Endothelial cell (in vitro differentiated cells): ENCODE data around the gene RAC3. TPM values are rescaled to one million over a fixed set of nuclear protein-coding genes. Genes with fewer than 3 reads are reported as not detected.

Source experiments
- DNase-seq: peaks from one replicate; pipeline ENCODE4 v3.0.0; 2021; ENCODE audit warnings: low spot score
- H3K27ac Mint-ChIP-seq: one replicate; pipeline ENCODE4 v1.8.0; 2021; ENCODE audit warnings: mixed read lengths, inconsistent platforms; ENCODE audit not compliant: unreplicated experiment
- H3K27me3 Mint-ChIP-seq: one replicate; pipeline ENCODE4 v1.8.0; 2021; ENCODE audit warnings: mild to moderate bottlenecking, moderate library complexity, mixed read lengths, inconsistent platforms; ENCODE audit not compliant: unreplicated experiment
- H3K36me3 Mint-ChIP-seq: one replicate; pipeline ENCODE4 v1.8.0; 2021; ENCODE audit warnings: mild to moderate bottlenecking, low read depth, mixed read lengths, inconsistent platforms; ENCODE audit not compliant: unreplicated experiment
- H3K4me1 Mint-ChIP-seq: one replicate; pipeline ENCODE4 v1.8.0; 2021; ENCODE audit warnings: mild to moderate bottlenecking, mixed read lengths, inconsistent platforms; ENCODE audit not compliant: unreplicated experiment
- H3K4me3 Mint-ChIP-seq: one replicate; pipeline ENCODE4 v1.8.0; 2021; ENCODE audit warnings: mild to moderate bottlenecking, mixed read lengths, inconsistent platforms; ENCODE audit not compliant: unreplicated experiment
- H3K9me3 Mint-ChIP-seq: one replicate; pipeline ENCODE4 v1.8.0; 2021; ENCODE audit warnings: mixed read lengths, inconsistent platforms; ENCODE audit not compliant: unreplicated experiment
- CTCF ChIP-seq: fragments of 200-600 bp; sonication (generic); IDR thresholded peaks from one replicate; pipeline ENCODE4 v1.5.0; 2021; ENCODE audit warnings: antibody characterized with exemption; ENCODE audit not compliant: unreplicated experiment
- total RNA-seq: library from RNA; stranded (reverse); fragmentation: NEBNext Ultra II Directional; extraction: Animal tissue kit (Norgen Biotek cat#: 25700); gene quantifications from one replicate; pipeline ENCODE4 v1.2.1, GENCODE V29; 2021; ENCODE audit not compliant: unreplicated experiment

RAC3 gene
- total RNA-seq, 1 donor from 2014 or later, result 24.0 TPM

DNA sequence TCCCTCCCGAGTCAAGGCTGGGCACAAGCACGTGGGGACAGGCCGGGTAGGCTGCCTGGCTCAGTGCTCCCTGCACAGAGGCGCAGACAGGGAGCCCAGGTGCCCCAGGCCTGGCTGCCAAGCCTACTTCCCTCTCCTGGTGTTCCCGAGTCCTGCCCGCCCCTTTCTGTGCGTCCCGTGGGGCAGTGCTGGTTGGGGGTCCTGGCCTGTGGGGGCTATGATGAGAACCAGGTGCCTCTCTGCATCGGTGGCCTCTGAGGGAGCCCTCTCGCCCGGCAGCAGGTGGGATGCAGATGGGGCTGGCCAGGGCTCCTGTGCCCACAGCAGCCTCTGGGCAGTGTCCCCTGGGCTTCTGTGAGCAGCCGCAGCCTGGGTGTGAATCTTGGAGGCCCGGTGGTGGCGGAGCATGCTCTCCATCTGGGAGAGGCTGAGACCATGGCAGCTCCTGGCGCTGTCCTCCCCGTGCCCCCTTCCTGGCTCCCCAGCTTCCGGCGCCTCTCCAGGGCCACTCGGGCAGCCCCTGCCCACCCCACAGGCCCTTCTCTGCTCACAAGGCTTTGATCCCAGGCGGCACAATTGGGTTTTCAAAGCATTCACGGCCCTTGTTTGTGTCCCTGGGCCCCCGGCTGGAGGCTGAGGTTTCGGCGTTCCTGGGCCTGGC is 16.0 kb upstream of the RAC3 start:
- Mint-ChIP-seq H3K36me3 (peaks cover 4% of the 10 kb centered on the region), H3K4me3 (no peak overlapping the region), H3K27ac (no peak overlapping the region), H3K27me3 (peaks cover 2% of the 10 kb centered on the region), H3K9me3 (no peaks in the 10 kb centered on the region), H3K4me1 (no peaks in the 10 kb centered on the region)
- DNase-seq, result no peak
- no peak for TF ChIP-seq CTCF

DNA sequence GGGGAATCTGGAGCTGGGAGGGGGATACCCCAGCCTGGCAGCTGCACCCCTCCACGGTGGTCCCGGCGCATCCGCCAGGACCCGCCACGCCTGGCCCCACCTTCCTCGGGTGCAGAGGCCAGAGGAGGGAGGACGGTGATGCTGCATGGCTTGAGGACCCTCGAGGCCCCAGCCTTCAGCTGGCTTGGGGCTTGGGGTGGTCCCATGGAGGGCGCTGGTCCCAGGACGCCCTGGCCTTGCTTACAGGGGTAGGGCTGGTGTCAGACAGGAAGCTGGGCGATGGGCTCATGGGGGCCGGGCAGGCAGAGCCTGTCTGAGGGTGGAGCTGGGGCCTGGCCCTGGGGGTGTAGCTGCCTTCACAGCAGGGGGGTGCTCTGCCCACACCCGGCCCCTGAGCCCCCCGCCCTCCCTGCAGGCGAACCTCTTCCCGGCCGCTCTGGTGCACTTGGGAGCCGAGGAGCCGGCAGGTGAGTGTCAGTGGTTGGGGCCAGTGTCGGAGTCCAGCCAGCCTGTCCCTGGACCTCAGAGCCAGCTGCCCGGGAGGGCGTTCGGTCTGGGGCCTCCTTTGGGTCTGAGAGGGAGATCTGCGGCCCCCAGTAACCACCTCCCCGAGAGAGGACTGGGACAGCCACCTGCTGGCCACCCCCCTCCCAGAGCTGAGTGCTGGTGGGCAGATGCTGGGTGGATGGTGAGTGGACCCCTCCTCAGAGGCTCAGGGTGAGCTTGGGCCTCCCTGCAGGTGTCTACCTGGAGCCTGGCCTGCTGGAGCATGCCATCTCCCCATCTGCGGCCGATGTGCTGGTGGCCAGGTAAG is 15.2 kb upstream of the RAC3 start:
- no peak overlapping the region for H3K27ac Mint-ChIP-seq
- no peak for DNase-seq
- H3K27me3 Mint-ChIP-seq, result peaks cover 3% of the 10 kb centered on the region
- H3K4me3 Mint-ChIP-seq, result no peak overlapping the region
- H3K4me1 Mint-ChIP-seq, result no peaks in the 10 kb centered on the region
- peaks cover 4% of the 10 kb centered on the region for H3K36me3 Mint-ChIP-seq
- H3K9me3 Mint-ChIP-seq, result no peaks in the 10 kb centered on the region
- TF ChIP-seq CTCF, result no peak

- Mint-ChIP-seq H3K27ac (no peak overlapping the region), H3K9me3 (no peaks in the 10 kb centered on the region), H3K27me3 (peaks cover 3% of the 10 kb centered on the region), H3K36me3 (peaks cover 4% of the 10 kb centered on the region), H3K4me1 (peaks cover 5% of the 10 kb centered on the region), H3K4me3 (no peak overlapping the region)
- TF ChIP-seq CTCF, result no peak
- DNase-seq, result no peak
Measured at GRCh38 chr17:82016875-82017459, 14.5 kb upstream of the RAC3 start.

DNA sequence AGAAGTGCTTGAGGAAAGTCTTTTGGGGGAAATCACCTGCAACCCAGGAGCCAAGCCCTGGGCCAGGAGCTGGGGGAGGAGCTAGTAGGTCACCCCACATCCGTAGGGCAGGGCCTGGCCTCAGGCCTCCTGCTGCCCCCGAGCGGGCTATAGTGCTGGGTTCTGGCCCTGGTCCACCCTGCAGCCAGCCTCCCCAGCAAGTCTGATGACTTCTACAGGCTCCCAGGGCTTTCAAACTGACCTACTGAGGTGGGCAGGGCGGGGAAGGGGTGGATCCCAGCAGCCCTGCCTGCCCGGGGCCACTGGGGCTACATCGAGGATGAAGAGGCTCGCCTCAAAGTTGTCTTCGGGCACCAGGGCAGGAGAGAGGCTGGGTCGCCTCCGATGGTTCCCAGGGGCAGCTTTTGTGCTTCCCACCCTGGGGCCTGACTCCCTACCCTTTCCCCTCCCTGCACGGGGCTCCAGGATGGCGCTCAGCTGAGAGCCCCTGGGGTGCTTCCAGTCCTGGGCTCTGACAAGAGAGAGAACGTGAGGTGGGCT is 13.8 kb upstream of the RAC3 start:
- Mint-ChIP-seq H3K4me3 (no peak overlapping the region), H3K27ac (no peak overlapping the region), H3K27me3 (peaks cover 3% of the 10 kb centered on the region), H3K36me3 (peaks cover 4% of the 10 kb centered on the region), H3K4me1 (peaks cover 5% of the 10 kb centered on the region), H3K9me3 (no peaks in the 10 kb centered on the region)
- no peak for DNase-seq
- no peak for TF ChIP-seq CTCF
